Measurements from ENCODE around the gene ECT2. TPM values are rescaled to one million over a fixed set of nuclear protein-coding genes. Genes with fewer than 3 reads are reported as not detected.

Gene ECT2
- total and polyA plus RNA-seq, 2 of the 8 experiments (the other 6 are each of a cell fraction or from before 2014, with no cell fraction given) = 19.5 to 88.7 TPM

DNA sequence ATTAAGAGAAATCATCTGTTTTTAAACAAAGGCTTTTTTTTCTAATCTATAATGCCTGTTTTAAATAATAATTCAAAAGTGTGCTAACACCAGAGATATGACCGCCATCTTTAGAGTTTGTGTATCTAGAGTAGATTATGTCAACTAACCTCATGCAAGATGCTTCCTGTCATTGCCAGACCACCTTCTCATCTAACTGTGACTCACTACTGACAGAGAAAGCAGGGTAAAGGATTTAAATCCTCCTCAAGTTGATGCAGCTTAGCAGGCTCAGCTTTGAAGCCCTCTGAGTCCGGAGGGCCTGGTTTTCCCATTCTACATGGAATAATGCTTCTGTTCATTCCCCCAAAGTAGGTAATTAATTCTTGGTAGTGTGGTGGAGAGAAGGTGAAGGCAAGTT is 108.5 kb downstream of the ECT2 start (continued):
- TF ChIP-seq, protein P1, sequence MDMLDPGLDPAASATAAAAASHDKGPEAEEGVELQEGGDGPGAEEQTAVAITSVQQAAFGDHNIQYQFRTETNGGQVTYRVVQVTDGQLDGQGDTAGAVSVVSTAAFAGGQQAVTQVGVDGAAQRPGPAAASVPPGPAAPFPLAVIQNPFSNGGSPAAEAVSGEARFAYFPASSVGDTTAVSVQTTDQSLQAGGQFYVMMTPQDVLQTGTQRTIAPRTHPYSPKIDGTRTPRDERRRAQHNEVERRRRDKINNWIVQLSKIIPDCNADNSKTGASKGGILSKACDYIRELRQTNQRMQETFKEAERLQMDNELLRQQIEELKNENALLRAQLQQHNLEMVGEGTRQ (IDR thresholded peaks at IDR 0.05; ENCODE audit: low read length) = no peak
- TF ChIP-seq, protein P2, sequence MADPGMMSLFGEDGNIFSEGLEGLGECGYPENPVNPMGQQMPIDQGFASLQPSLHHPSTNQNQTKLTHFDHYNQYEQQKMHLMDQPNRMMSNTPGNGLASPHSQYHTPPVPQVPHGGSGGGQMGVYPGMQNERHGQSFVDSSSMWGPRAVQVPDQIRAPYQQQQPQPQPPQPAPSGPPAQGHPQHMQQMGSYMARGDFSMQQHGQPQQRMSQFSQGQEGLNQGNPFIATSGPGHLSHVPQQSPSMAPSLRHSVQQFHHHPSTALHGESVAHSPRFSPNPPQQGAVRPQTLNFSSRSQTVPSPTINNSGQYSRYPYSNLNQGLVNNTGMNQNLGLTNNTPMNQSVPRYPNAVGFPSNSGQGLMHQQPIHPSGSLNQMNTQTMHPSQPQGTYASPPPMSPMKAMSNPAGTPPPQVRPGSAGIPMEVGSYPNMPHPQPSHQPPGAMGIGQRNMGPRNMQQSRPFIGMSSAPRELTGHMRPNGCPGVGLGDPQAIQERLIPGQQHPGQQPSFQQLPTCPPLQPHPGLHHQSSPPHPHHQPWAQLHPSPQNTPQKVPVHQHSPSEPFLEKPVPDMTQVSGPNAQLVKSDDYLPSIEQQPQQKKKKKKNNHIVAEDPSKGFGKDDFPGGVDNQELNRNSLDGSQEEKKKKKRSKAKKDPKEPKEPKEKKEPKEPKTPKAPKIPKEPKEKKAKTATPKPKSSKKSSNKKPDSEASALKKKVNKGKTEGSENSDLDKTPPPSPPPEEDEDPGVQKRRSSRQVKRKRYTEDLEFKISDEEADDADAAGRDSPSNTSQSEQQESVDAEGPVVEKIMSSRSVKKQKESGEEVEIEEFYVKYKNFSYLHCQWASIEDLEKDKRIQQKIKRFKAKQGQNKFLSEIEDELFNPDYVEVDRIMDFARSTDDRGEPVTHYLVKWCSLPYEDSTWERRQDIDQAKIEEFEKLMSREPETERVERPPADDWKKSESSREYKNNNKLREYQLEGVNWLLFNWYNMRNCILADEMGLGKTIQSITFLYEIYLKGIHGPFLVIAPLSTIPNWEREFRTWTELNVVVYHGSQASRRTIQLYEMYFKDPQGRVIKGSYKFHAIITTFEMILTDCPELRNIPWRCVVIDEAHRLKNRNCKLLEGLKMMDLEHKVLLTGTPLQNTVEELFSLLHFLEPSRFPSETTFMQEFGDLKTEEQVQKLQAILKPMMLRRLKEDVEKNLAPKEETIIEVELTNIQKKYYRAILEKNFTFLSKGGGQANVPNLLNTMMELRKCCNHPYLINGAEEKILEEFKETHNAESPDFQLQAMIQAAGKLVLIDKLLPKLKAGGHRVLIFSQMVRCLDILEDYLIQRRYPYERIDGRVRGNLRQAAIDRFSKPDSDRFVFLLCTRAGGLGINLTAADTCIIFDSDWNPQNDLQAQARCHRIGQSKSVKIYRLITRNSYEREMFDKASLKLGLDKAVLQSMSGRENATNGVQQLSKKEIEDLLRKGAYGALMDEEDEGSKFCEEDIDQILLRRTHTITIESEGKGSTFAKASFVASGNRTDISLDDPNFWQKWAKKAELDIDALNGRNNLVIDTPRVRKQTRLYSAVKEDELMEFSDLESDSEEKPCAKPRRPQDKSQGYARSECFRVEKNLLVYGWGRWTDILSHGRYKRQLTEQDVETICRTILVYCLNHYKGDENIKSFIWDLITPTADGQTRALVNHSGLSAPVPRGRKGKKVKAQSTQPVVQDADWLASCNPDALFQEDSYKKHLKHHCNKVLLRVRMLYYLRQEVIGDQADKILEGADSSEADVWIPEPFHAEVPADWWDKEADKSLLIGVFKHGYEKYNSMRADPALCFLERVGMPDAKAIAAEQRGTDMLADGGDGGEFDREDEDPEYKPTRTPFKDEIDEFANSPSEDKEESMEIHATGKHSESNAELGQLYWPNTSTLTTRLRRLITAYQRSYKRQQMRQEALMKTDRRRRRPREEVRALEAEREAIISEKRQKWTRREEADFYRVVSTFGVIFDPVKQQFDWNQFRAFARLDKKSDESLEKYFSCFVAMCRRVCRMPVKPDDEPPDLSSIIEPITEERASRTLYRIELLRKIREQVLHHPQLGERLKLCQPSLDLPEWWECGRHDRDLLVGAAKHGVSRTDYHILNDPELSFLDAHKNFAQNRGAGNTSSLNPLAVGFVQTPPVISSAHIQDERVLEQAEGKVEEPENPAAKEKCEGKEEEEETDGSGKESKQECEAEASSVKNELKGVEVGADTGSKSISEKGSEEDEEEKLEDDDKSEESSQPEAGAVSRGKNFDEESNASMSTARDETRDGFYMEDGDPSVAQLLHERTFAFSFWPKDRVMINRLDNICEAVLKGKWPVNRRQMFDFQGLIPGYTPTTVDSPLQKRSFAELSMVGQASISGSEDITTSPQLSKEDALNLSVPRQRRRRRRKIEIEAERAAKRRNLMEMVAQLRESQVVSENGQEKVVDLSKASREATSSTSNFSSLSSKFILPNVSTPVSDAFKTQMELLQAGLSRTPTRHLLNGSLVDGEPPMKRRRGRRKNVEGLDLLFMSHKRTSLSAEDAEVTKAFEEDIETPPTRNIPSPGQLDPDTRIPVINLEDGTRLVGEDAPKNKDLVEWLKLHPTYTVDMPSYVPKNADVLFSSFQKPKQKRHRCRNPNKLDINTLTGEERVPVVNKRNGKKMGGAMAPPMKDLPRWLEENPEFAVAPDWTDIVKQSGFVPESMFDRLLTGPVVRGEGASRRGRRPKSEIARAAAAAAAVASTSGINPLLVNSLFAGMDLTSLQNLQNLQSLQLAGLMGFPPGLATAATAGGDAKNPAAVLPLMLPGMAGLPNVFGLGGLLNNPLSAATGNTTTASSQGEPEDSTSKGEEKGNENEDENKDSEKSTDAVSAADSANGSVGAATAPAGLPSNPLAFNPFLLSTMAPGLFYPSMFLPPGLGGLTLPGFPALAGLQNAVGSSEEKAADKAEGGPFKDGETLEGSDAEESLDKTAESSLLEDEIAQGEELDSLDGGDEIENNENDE (IDR thresholded peaks at IDR 0.05; ENCODE audit: insufficient replicate concordance, low read length) = no peak
- TF ChIP-seq EZH2 (IDR thresholded peaks at IDR 0.05; ENCODE audit: low read depth, low read length, severe bottlenecking) (no peak), POLR2A (IDR thresholded peaks at IDR 0.05; ENCODE audit: control extremely low read depth in 1 of 2, low read depth in 2 of 2, low read length in 2 of 2) (no peak), CBX5 (IDR thresholded peaks at IDR 0.05; ENCODE audit: low read depth, low read length) (no peak)
